HCT116 (cell line): ENCODE data around the gene TMEM61. TPM values are rescaled to one million over a fixed set of nuclear protein-coding genes. Genes with fewer than 3 reads are reported as not detected.

Experiments used
- ATAC-seq: fragments of 200-7000 bp; cut with Tn5 transposase; 2 replicates; pipeline ENCODE4 v1.9.1; 2020; ENCODE audit warnings: mild to moderate bottlenecking, moderate library complexity
- BruUV-seq: library from RNA; stranded (reverse); fragments of 400-500 nt; replicated peaks from 2 replicates; lab custom pipeline; 2021; lab: Mats Ljungman, UMichigan
- CTCF ChIA-PET: fragments of 300-600 bp; sonication (Branson Sonifier 250); formaldehyde crosslinking; loops from one replicate; lab custom pipeline; 2021; ENCODE audit warnings: antibody characterized with exemption; lab: Charles Lee
- POLR2A ChIA-PET: fragments of 300-600, 350-600 bp; sonication (Branson Sonifier 250); formaldehyde crosslinking; loops from one replicate; lab custom pipeline; 2021; ENCODE audit warnings: antibody characterized with exemption; lab: Charles Lee
- RAD21 ChIA-PET, 2 experiments: fragments of 300-600 bp; sonication (Branson Sonifier 250); formaldehyde crosslinking; loops; one replicate each; lab custom pipeline; 2023; ENCODE audit warnings: low total read pairs in 2 of 2; ENCODE audit not compliant: uncharacterized antibody in 2 of 2, unreplicated experiment in 2 of 2, low non-redundant PET in 1 of 2; lab: Charles Lee
- DNase-seq: peaks from one replicate; pipeline ENCODE4 v3.0.0-alpha.2; 2010; ENCODE audit warnings: low read depth, low spot score
- H2AFZ ChIP-seq: fragments of 200-600 bp; shearing (Covaris generic), sonication (generic); 2 replicates; pipeline ENCODE4 v1.6.1; 2017; ENCODE audit warnings: low read depth, mixed run types, mixed read lengths, antibody characterized with exemption, low read length; ENCODE audit not compliant: poor library complexity, severe bottlenecking
- H3K27ac ChIP-seq: 2 replicates; pipeline ENCODE4 v1.5.1; 2012; ENCODE audit warnings: low read depth, low read length
- H3K27me3 ChIP-seq: fragments of 200-600 bp; sonication (generic); 2 replicates; pipeline ENCODE4 v1.6.1; 2016; ENCODE audit warnings: mixed run types, low read length, mixed read lengths; ENCODE audit not compliant: insufficient read depth
- H3K36me3 ChIP-seq, 2 experiments: fragments of 200-500 bp in 1 of 2; fragments of 200-600 bp in 1 of 2; sonication (Bioruptor generic) in 1 of 2; sonication (generic) in 1 of 2; 2 replicates each; pipeline versions ENCODE4 v1.5.1 to v1.6.1; 2014 to 2016; ENCODE audit warnings: low read length in 2 of 2, inconsistent platforms in 1 of 2, mixed read lengths in 1 of 2, mixed run types in 1 of 2; ENCODE audit not compliant: insufficient read depth in 2 of 2, control insufficient read depth in 1 of 2
- H3K4me1 ChIP-seq, 2 experiments: fragments of 200-600 bp in 1 of 2; sonication (generic) in 1 of 2; 2 replicates each; pipeline versions ENCODE4 v1.5.1 to v1.6.1; 2012 to 2017; ENCODE audit warnings: low read length in 2 of 2, inconsistent platforms in 1 of 2, mild to moderate bottlenecking in 1 of 2, mixed read lengths in 1 of 2, mixed run types in 1 of 2, moderate library complexity in 1 of 2; ENCODE audit not compliant: insufficient read depth in 2 of 2, control insufficient read depth in 1 of 2
- H3K4me2 ChIP-seq: fragments of 200-600 bp; sonication (generic); 2 replicates; pipeline ENCODE4 v1.6.1; 2017; ENCODE audit warnings: mixed run types, low read length, mixed read lengths
- H3K4me3 ChIP-seq, 2 experiments: fragments of 200-600 bp in 1 of 2; sonication (generic) in 1 of 2; replicated peaks in 1 of 2; 2 replicates each; pipeline ENCODE4 v1.5.1; 2011 to 2016; ENCODE audit warnings: low read length in 2 of 2, control low read depth in 1 of 2, low read depth in 1 of 2, mild to moderate bottlenecking in 1 of 2, mixed read lengths in 1 of 2, mixed run types in 1 of 2
- H3K79me2 ChIP-seq: fragments of 200-600 bp; sonication (generic); 2 replicates; pipeline ENCODE4 v1.6.1; 2017; ENCODE audit warnings: mild to moderate bottlenecking, mixed run types, low read length, moderate library complexity, mixed read lengths; ENCODE audit not compliant: insufficient read depth
- H3K9ac ChIP-seq: fragments of 200-600 bp; sonication (generic); 2 replicates; pipeline ENCODE4 v1.6.1; 2016; ENCODE audit warnings: low read length, mixed read lengths
- H3K9me2 ChIP-seq: fragments of 200-600 bp; sonication (generic), shearing (Covaris generic); 2 replicates; pipeline ENCODE4 v1.6.1; 2017; ENCODE audit warnings: mixed run types, mild to moderate bottlenecking, moderate library complexity; ENCODE audit not compliant: insufficient read depth
- H3K9me3 ChIP-seq, 2 experiments: fragments of 200-500 bp in 1 of 2; fragments of 200-600 bp in 1 of 2; sonication (Bioruptor generic) in 1 of 2; sonication (generic) in 1 of 2; 2 replicates each; pipeline ENCODE4 v1.6.1; 2014 to 2017; ENCODE audit warnings: low read length in 2 of 2, mixed read lengths in 2 of 2, inconsistent platforms in 1 of 2, low read depth in 1 of 2, mild to moderate bottlenecking in 1 of 2, mixed run types in 1 of 2, moderate library complexity in 1 of 2; ENCODE audit not compliant: control insufficient read depth in 1 of 2, insufficient read depth in 1 of 2
- H4K20me1 ChIP-seq: fragments of 200-600 bp; sonication (generic), shearing (Covaris generic); 2 replicates; pipeline ENCODE4 v1.6.1; 2017; ENCODE audit warnings: mixed run types, mild to moderate bottlenecking, moderate library complexity; ENCODE audit not compliant: insufficient read depth
- CBX3 ChIP-seq: IDR thresholded peaks from 2 replicates; pipeline ENCODE4 v1.6.1; 2012; ENCODE audit warnings: low read depth
- CTCF ChIP-seq, 3 experiments: fragments of 200-600 bp in 1 of 3; sonication (generic) in 1 of 3; IDR thresholded peaks in 2 of 3; conservative IDR thresholded peaks in 1 of 3; 2 replicates each; pipeline ENCODE4 v1.5.1; 2012 to 2017; ENCODE audit warnings: low read depth in 2 of 3, low read length in 2 of 3, antibody characterized with exemption in 1 of 3, borderline replicate concordance in 1 of 3, control low read depth in 1 of 3, mild to moderate bottlenecking in 1 of 3, mixed read lengths in 1 of 3, mixed run types in 1 of 3, moderate library complexity in 1 of 3; ENCODE audit not compliant: insufficient read depth in 1 of 3
- ELF1 ChIP-seq: IDR thresholded peaks from 2 replicates; pipeline ENCODE4 v1.6.1; 2012; ENCODE audit warnings: low read depth, borderline replicate concordance
- FOSL1 ChIP-seq: IDR thresholded peaks from 2 replicates; pipeline ENCODE4 v1.6.1; 2012; ENCODE audit warnings: low read depth
- JUND ChIP-seq: IDR thresholded peaks from 2 replicates; pipeline ENCODE4 v1.6.1; 2012
- POLR2A ChIP-seq: IDR thresholded peaks from 2 replicates; pipeline ENCODE4 v1.7.0; 2011; ENCODE audit warnings: borderline replicate concordance; ENCODE audit not compliant: insufficient read depth, insufficient read length; ENCODE audit errors: extremely low read depth
- POLR2AphosphoS5 ChIP-seq: IDR thresholded peaks from 2 replicates; pipeline ENCODE4 v1.6.1; 2011; ENCODE audit warnings: mild to moderate bottlenecking, low read depth, low read length, moderate library complexity
- SIN3A ChIP-seq: IDR thresholded peaks from 2 replicates; pipeline ENCODE4 v1.6.1; 2012; ENCODE audit warnings: low read depth
- SP1 ChIP-seq: IDR thresholded peaks from 2 replicates; pipeline ENCODE4 v1.6.1; 2012; ENCODE audit warnings: low read depth
- ZFX ChIP-seq: fragments of 450-650 bp; IDR thresholded peaks from 2 replicates; pipeline ENCODE4 v1.6.1; 2017
- intact Hi-C: fragments of 100-400 bp; cut with micrococcal nuclease; formaldehyde crosslinking; loops from 2 replicates; pipeline ENCODE4 v1.10.0; 2022
- total RNA-seq: library from RNA; stranded (reverse); gene quantifications from one replicate; pipeline ENCODE4 v1.2.1, GENCODE V29; 2021; ENCODE audit not compliant: unreplicated experiment
- TF ChIP-seq, protein P1 (sequence below): IDR thresholded peaks from 2 replicates; pipeline ENCODE4 v1.6.1; 2012; ENCODE audit warnings: low read depth
- TF ChIP-seq, protein P2 (sequence below): IDR thresholded peaks from 2 replicates; pipeline ENCODE4 v1.6.1; 2012
- TF ChIP-seq, protein P3 (sequence below): IDR thresholded peaks from 2 replicates; pipeline ENCODE4 v1.6.1; 2012

The TMEM61 gene
- total RNA-seq, 1 experiment from 2014 or later = 4.4 TPM

DNA sequence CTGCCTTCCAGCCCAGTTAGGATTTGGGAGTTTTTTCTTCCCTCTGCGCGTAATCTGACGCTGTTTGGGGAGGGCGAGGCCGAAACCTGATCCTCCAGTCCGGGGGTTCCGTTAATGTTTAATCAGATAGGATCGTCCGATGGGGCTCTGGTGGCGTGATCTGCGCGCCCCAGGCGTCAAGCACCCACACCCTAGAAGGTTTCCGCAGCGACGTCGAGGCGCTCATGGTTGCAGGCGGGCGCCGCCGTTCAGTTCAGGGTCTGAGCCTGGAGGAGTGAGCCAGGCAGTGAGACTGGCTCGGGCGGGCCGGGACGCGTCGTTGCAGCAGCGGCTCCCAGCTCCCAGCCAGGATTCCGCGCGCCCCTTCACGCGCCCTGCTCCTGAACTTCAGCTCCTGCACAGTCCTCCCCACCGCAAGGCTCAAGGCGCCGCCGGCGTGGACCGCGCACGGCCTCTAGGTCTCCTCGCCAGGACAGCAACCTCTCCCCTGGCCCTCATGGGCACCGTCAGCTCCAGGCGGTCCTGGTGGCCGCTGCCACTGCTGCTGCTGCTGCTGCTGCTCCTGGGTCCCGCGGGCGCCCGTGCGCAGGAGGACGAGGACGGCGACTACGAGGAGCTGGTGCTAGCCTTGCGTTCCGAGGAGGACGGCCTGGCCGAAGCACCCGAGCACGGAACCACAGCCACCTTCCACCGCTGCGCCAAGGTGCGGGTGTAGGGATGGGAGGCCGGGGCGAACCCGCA, 59.1 kb downstream of the TMEM61 start, which contains the start of gene PCSK9:
Gene PCSK9 (plus strand): TSS at position 207 of the 741 bp plus-strand sequence. CDS start 290 bp downstream, at position 497.
- Histone ChIP-seq H4K20me1 (no peaks in the 10 kb centered on the region), H3K36me3 (0 out of 4 replicates have a peak, but pooled peaks cover 0 to 5% of the 10 kb centered on the region in 2 experiments), H3K4me1 (peaks cover 14 to 46% of the 10 kb centered on the region in 2 experiments; a peak in 3 of 4 replicates), H3K4me3 (peak within 1 kb of the TSS; percentile 73 to 80), H3K9ac (peak within 1 kb of the TSS; percentile 72), H3K4me2 (peak within 1 kb of the TSS; percentile 97), H3K27me3 (no peaks in the 10 kb centered on the region), H3K9me2 (no peaks in the 10 kb centered on the region), H2AFZ (peak within 1 kb of the TSS; percentile 60), H3K79me2 (peaks cover 6% of the 10 kb centered on the region; the same call in 1 of the 2 replicates), H3K27ac (peak within 1 kb of the TSS; percentile 71), H3K9me3 (no peaks in the 10 kb centered on the region)
- RAD21 ChIA-PET = no interaction called here
- BruUV-seq = TSS peak; percentile 33
- CTCF ChIA-PET = interaction anchor here (2.4 kb wide), 1 partner anchor 17 kb away, joined by 9 read pairs; no protein-coding TSS in a partner anchor
- POLR2A ChIA-PET = no interaction called here
- DNase-seq (peak; percentile 60), ATAC-seq (peak; percentile 78)
- TF ChIP-seq ZFX = peak; percentile 52; the same call in 1 of the 2 replicates
- TF ChIP-seq, protein P1, sequence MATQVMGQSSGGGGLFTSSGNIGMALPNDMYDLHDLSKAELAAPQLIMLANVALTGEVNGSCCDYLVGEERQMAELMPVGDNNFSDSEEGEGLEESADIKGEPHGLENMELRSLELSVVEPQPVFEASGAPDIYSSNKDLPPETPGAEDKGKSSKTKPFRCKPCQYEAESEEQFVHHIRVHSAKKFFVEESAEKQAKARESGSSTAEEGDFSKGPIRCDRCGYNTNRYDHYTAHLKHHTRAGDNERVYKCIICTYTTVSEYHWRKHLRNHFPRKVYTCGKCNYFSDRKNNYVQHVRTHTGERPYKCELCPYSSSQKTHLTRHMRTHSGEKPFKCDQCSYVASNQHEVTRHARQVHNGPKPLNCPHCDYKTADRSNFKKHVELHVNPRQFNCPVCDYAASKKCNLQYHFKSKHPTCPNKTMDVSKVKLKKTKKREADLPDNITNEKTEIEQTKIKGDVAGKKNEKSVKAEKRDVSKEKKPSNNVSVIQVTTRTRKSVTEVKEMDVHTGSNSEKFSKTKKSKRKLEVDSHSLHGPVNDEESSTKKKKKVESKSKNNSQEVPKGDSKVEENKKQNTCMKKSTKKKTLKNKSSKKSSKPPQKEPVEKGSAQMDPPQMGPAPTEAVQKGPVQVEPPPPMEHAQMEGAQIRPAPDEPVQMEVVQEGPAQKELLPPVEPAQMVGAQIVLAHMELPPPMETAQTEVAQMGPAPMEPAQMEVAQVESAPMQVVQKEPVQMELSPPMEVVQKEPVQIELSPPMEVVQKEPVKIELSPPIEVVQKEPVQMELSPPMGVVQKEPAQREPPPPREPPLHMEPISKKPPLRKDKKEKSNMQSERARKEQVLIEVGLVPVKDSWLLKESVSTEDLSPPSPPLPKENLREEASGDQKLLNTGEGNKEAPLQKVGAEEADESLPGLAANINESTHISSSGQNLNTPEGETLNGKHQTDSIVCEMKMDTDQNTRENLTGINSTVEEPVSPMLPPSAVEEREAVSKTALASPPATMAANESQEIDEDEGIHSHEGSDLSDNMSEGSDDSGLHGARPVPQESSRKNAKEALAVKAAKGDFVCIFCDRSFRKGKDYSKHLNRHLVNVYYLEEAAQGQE = no peak
- peak; percentile 37 for TF ChIP-seq POLR2A
- TF ChIP-seq FOSL1 = no peak
- no peak for TF ChIP-seq ELF1
- TF ChIP-seq SIN3A = peak; percentile 69; the same call in 1 of the 2 replicates
- peak; percentile 78 for TF ChIP-seq POLR2AphosphoS5
- peak; percentile 75 for TF ChIP-seq CBX3
- TF ChIP-seq JUND = no peak
- TF ChIP-seq CTCF (IDR thresholded peaks at IDR 0.05 in 2 of 3, conservative IDR thresholded peaks at IDR 0.05 in 1 of 3; ENCODE audit: borderline replicate concordance in 1 of 3, insufficient read depth in 1 of 3, low read depth in 2 of 3, low read length in 2 of 3) = no peak
- TF ChIP-seq, protein P2, sequence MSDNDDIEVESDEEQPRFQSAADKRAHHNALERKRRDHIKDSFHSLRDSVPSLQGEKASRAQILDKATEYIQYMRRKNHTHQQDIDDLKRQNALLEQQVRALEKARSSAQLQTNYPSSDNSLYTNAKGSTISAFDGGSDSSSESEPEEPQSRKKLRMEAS = peak; percentile 94
- TF ChIP-seq, protein P3, sequence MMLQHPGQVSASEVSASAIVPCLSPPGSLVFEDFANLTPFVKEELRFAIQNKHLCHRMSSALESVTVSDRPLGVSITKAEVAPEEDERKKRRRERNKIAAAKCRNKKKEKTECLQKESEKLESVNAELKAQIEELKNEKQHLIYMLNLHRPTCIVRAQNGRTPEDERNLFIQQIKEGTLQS = no peak
- TF ChIP-seq SP1 = peak; percentile 66
- intact Hi-C loops = no loop called here
